ENCODE results near the gene KAZN.

DNA sequence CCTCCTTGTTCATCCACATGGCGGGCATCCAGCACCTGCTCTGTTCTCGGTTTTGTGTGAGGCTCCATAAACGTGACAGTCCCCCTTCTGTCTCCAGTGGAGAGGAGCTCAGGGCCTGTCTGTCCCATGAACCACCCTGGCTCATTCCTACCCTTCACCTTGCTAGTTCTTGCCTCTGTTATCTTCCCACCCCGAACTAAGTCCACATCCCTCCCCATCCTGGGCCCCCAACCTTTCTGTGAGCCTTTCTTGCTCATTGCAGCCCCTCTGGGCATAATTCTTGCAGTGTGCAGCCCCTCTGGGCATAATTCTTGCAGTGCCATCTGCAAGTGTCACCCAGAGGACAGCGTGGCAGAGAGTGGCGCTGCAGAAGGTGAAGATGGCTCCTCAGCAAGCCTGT, 338.3 kb downstream of the KAZN start:
- TF ChIP-seq, protein P1, sequence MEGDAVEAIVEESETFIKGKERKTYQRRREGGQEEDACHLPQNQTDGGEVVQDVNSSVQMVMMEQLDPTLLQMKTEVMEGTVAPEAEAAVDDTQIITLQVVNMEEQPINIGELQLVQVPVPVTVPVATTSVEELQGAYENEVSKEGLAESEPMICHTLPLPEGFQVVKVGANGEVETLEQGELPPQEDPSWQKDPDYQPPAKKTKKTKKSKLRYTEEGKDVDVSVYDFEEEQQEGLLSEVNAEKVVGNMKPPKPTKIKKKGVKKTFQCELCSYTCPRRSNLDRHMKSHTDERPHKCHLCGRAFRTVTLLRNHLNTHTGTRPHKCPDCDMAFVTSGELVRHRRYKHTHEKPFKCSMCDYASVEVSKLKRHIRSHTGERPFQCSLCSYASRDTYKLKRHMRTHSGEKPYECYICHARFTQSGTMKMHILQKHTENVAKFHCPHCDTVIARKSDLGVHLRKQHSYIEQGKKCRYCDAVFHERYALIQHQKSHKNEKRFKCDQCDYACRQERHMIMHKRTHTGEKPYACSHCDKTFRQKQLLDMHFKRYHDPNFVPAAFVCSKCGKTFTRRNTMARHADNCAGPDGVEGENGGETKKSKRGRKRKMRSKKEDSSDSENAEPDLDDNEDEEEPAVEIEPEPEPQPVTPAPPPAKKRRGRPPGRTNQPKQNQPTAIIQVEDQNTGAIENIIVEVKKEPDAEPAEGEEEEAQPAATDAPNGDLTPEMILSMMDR (conservative IDR thresholded peaks at IDR 0.05; ENCODE audit: low read length) = no peak
- TF ChIP-seq EZH2phosphoT487 (IDR thresholded peaks at IDR 0.05; ENCODE audit: borderline replicate concordance) = no peak
